GM18511 (cell line): Measurements from ENCODE around the gene TNFSF12.

Experiments
- ATAC-seq: cut with Tn5 transposase; IDR thresholded peaks from one replicate; pipeline ENCODE4 v1.9.1; 2021; ENCODE audit warnings: mild to moderate bottlenecking, moderate library complexity; ENCODE audit not compliant: unreplicated experiment

TNFSF12 gene, protein sequence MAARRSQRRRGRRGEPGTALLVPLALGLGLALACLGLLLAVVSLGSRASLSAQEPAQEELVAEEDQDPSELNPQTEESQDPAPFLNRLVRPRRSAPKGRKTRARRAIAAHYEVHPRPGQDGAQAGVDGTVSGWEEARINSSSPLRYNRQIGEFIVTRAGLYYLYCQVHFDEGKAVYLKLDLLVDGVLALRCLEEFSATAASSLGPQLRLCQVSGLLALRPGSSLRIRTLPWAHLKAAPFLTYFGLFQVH

GRCh38 chr17:7548585-7549400, at the start of gene TNFSF12:
Gene TNFSF12 (plus strand): TSS chr17:7549058. CDS start chr17:7549154, 96 bp downstream.
- no peak for ATAC-seq

DNA sequence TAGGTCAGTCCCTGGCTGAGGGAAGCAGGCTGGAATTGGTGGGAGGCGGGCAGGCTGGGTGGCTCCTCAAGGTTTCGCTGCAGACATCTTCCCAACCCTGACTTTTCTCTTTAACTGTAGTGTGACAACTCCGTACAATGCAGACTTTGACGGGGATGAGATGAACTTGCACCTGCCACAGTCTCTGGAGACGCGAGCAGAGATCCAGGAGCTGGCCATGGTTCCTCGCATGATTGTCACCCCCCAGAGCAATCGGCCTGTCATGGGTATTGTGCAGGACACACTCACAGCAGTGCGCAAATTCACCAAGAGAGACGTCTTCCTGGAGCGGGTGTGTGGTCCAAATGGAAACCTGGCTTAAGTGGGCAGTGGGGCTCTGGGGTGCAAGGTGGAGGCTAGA, 49.7 kb upstream of the TNFSF12 start:
- ATAC-seq = no peak

DNA sequence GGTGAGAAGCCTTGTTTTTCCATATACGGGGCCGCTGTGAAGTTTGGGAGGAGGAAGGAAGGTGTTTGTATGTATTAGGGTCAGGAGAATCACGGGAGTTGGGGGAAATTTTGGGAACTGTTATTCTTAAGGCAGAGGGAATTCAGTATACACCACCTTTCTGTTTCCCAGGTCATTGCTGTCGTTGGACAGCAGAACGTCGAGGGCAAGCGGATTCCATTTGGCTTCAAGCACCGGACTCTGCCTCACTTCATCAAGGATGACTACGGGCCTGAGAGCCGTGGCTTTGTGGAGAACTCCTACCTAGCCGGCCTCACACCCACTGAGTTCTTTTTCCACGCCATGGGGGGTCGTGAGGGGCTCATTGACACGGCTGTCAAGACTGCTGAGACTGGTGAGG, 47.1 kb upstream of the TNFSF12 start:
- ATAC-seq = no peak

DNA sequence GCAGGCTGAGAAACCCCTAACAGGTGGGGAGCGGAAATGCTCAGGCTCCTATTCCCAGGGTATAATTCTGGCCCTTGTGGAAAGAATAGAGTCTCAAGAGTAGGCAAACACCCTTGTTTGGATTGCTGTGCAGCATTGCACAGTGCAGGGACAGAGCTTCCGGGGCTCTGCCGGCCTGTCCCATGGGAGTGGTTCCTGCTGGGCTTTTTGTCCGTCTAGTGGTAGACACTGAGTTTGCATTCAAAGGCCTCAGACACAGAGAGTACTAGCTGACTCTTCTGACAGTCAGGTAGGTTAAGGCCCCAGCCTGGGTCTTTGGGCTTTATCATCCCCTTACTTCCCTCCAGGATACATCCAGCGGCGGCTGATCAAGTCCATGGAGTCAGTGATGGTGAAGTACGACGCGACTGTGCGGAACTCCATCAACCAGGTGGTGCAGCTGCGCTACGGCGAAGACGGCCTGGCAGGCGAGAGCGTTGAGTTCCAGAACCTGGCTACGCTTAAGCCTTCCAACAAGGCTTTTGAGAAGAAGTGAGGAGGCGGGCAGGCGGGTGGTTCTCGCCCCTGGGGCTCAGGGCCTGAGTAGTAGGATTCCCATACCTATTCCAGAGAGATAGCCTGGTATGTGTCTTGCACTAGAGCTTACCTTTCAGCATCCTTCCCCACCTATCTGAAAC, 46.5 kb upstream of the TNFSF12 start:
- ATAC-seq = no peak

- ATAC-seq = no peak
Measured at GRCh38 chr17:7502987-7503386, 45.9 kb upstream of the TNFSF12 start.

- ATAC-seq = no peak
Measured at GRCh38 chr17:7503521-7503920, 45.3 kb upstream of the TNFSF12 start.

GRCh38 chr17:7508145-7508544, 40.7 kb upstream of the TNFSF12 start:
- no peak for ATAC-seq

DNA sequence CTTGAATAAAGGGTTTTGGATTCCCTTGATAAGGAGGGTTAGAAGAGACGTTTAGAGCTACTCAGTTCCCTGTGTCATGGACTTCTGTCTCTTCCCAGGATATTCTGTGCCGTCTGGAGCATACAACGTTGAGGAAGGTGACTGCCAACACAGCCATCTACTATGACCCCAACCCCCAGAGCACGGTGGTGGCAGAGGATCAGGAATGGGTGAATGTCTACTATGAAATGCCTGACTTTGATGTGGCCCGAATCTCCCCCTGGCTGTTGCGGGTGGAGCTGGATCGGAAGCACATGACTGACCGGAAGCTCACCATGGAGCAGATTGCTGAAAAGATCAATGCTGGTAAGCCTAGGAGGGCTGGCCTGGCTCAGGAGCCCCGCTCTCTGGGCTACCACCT, 40.0 kb upstream of the TNFSF12 start:
- ATAC-seq = no peak

GRCh38 chr17:7509937-7510336, 38.9 kb upstream of the TNFSF12 start:
- ATAC-seq = no peak

- ATAC-seq = no peak
Measured at GRCh38 chr17:7511108-7511507, 37.8 kb upstream of the TNFSF12 start.

DNA sequence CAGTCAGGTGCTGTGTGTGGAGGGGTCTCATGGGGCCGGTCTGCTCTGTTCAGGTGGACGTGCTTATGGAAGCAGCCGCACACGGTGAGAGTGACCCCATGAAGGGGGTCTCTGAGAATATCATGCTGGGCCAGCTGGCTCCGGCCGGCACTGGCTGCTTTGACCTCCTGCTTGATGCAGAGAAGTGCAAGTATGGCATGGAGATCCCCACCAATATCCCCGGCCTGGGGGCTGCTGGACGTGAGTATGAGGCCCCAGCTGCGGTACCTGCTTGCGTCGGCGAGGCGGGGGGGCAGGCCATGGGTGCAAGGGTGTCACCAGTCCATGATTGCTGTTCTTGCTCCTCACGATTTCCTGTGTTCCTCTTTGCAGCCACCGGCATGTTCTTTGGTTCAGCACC, 36.8 kb upstream of the TNFSF12 start:
- no peak for ATAC-seq

GRCh38 chr17:7512824-7513540, 35.9 kb upstream of the TNFSF12 start:
- no peak for ATAC-seq

GRCh38 chr17:7513850-7514419, 34.9 kb upstream of the TNFSF12 start:
- no peak for ATAC-seq

GRCh38 chr17:7515911-7516610, 32.8 kb upstream of the TNFSF12 start:
- ATAC-seq = no peak

GRCh38 chr17:7523033-7523432, 25.8 kb upstream of the TNFSF12 start:
- ATAC-seq = no peak

DNA sequence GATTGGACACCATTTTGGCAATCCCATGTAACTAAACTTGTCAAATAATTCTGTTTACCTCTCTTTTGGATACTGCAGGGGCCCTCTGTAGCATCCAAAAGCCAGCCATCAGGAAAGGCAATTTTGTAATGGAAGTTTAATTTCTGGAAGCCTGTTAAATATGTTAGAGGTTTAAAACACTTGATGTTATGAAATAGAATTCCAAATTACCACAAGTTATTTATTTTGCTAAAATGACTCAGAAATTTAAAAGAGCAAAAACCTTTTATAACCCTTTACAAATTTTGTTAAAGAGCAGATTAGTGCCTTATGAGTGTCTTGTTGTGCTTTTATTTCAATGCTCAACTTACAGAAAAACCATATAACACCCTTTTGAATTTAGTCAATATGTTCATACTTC, 20.0 kb upstream of the TNFSF12 start:
- no peak for ATAC-seq

DNA sequence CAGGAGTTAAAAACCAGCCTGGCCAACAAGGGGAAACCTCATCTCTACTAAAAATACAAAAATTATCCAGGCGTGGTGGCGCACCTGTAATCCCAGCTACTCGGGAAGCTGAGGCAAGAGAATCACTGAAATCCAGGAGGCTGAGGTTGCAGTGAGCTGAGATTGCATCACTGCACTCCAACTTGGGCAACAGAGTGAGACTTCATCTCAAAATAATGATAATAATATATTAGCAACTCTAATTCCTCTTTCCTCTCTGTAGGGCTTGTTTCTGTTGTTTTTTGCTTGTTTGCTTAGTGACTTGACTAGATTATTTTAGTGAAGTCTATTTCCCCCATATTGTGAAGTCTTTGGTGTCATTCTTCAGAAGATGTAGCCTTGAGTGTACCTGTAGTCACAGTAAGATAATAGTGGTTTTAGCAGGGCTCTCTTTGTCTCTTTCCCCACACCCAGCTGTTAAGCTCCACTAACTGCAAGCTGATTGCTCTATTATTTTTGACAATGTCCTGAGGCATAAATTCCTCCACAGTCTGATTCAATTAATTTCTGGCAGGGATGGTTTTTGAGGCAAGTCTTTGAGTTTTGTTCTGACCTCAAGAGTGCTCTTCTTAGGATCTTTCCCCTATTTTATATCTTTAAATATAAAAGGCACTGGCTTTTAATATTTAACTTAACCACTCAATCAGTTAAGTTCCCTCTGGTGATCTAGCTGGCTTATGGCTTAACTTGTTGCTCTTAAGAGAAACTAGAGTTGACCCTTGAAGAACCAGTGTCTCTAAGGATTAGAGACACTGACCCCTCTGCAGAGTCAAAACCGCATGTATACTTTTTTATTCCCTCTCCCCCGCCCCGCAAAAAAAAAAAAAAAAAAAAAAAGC, 18.6 kb upstream of the TNFSF12 start:
- ATAC-seq = no peak

GRCh38 chr17:7538050-7538449, 10.8 kb upstream of the TNFSF12 start:
- ATAC-seq = no peak

DNA sequence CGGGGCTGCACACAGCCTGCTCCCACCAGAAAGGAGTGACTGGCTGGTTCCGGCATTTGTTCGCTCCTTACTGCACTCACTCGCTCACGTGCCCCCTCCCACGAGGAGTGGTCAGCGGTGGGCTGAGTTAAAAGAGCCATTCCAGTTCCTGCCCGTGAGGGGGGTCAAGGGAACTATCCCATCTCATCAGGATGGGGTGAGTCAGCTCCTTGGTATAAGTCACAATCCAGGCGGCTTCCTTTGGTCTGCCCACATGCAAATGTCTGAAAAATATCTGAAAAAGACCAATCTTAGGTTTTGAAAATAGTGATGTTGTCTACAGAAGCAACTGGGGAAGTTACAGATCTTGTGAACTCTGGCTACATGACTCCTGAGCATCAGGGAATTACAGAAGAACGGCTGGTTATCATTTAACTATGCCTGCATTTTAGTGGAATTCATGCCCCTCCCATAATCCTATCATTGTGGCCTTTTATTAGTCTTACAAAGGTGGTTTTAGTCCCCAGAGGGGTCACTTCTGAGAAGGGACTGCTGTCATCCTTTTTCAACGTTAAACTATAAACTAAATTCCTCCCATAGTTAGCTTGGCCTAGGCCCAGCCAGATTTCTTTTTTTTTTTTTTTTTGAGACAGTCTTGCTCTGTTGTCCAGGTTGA, 9.8 kb upstream of the TNFSF12 start:
- no peak for ATAC-seq
